PC-9 (cell line): ENCODE results near the gene RAD18. TPM values are rescaled to one million over a fixed set of nuclear protein-coding genes. Genes with fewer than 3 reads are reported as not detected.

Experiments
- BruUV-seq: library from RNA; stranded (reverse); fragments of 400-500 nt; replicated peaks from 2 replicates; lab custom pipeline; 2021; lab: Mats Ljungman, UMichigan
- CTCF ChIA-PET: fragments of 300-600 bp; sonication (Branson Sonifier 250); formaldehyde crosslinking; loops from one replicate; lab custom pipeline; 2022; ENCODE audit warnings: antibody characterized with exemption; lab: Charles Lee
- POLR2A ChIA-PET: fragments of 300-600 bp; sonication (Branson Sonifier 250); formaldehyde crosslinking; loops from one replicate; lab custom pipeline; 2022; ENCODE audit warnings: antibody characterized with exemption; ENCODE audit not compliant: unreplicated experiment; lab: Charles Lee
- DNase-seq, 2 experiments: peaks; one replicate each; pipeline versions ENCODE4 v3.0.0 to v3.0.0-alpha.2; 2015 to 2022; ENCODE audit warnings: mixed read lengths in 1 of 2
- H2AFZ ChIP-seq: fragments of 200-600 bp; sonication (generic); 2 replicates; pipeline ENCODE4 v1.8.1; 2017; ENCODE audit warnings: antibody characterized with exemption
- H3F3A ChIP-seq: fragments of 200-600 bp; sonication (generic); 2 replicates; pipeline ENCODE4 v1.8.1; 2017; ENCODE audit warnings: antibody characterized with exemption, mild to moderate bottlenecking, low read depth; ENCODE audit not compliant: insufficient read depth
- H3K27ac ChIP-seq: fragments of 200-600 bp; sonication (generic); 2 replicates; pipeline ENCODE4 v1.6.1; 2016; ENCODE audit warnings: mixed run types
- H3K27me3 ChIP-seq: fragments of 200-600 bp; sonication (generic); 2 replicates; pipeline ENCODE4 v1.6.1; 2016; ENCODE audit warnings: low read depth, mixed run types; ENCODE audit not compliant: insufficient read depth
- H3K36me3 ChIP-seq: fragments of 200-600 bp; sonication (generic); 2 replicates; pipeline ENCODE4 v1.6.1; 2016; ENCODE audit warnings: low read depth, mixed run types
- H3K4me1 ChIP-seq: fragments of 200-600 bp; sonication (generic); replicated peaks from 2 replicates; pipeline ENCODE4 v1.6.1; 2016; ENCODE audit warnings: mixed run types; ENCODE audit not compliant: insufficient read depth
- H3K4me2 ChIP-seq: fragments of 200-600 bp; sonication (generic); 2 replicates; pipeline ENCODE4 v1.6.1; 2017; ENCODE audit warnings: mixed run types
- H3K4me3 ChIP-seq: fragments of 200-600 bp; sonication (generic); 2 replicates; pipeline ENCODE4 v1.6.1; 2016; ENCODE audit warnings: mixed run types
- H3K79me2 ChIP-seq: fragments of 200-600 bp; sonication (generic); 2 replicates; pipeline ENCODE4 v1.6.1; 2017; ENCODE audit warnings: low read depth, mixed run types
- H3K9me2 ChIP-seq: fragments of 200-600 bp; sonication (generic); 2 replicates; pipeline ENCODE4 v1.8.1; 2017; ENCODE audit warnings: mild to moderate bottlenecking; ENCODE audit not compliant: insufficient read depth
- H3K9me3 ChIP-seq: fragments of 200-600 bp; sonication (generic); 2 replicates; pipeline ENCODE4 v1.8.1; 2016; ENCODE audit warnings: low read depth; ENCODE audit not compliant: insufficient read depth
- H4K20me1 ChIP-seq: fragments of 200-600 bp; sonication (generic); 2 replicates; pipeline ENCODE4 v1.8.1; 2017; ENCODE audit not compliant: insufficient read depth
- EZH2 ChIP-seq: fragments of 200-600 bp; sonication (generic); IDR thresholded peaks from 2 replicates; pipeline ENCODE4 v1.8.0; 2017; ENCODE audit warnings: antibody characterized with exemption, low read depth
- intact Hi-C: fragments of 100-400 bp; cut with micrococcal nuclease; formaldehyde crosslinking; loops from one replicate; pipeline ENCODE4 v1.10.0; 2022; ENCODE audit not compliant: unreplicated experiment
- total RNA-seq: library from RNA; stranded (reverse); gene quantifications from 2 replicates; pipeline ENCODE4 v1.2.3, GENCODE V29; 2021
- TF ChIP-seq, protein P1 (sequence below): fragments of 200-600 bp; sonication (generic); conservative IDR thresholded peaks from 2 replicates; pipeline ENCODE4 v1.6.1; 2017; ENCODE audit warnings: mixed run types, antibody characterized with exemption, mild to moderate bottlenecking, moderate library complexity

The RAD18 gene
- total RNA-seq, 1 experiment from 2014 or later, result 29.1 TPM

DNA sequence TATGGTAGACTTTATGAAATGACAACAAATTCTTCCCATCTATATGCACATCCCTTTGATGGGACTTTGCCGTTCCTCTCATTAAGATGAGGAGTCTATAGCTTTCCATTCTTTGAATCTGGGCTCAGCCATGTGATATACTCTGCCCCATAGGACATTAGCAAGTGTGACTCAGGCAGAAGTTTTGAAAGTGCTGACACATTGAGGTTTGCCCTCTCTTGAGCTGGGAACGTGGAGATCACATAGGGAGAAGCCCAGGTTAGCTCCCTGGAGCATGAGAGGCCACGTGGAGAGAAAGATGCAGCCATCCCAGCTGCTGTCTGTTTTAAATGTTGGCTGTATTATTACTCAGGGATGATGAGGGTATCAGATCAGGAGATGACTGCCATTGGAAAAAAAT, 126.1 kb downstream of the RAD18 start:
- CTCF ChIA-PET, result no interaction called here
- intact Hi-C loops, result no loop called here

DNA sequence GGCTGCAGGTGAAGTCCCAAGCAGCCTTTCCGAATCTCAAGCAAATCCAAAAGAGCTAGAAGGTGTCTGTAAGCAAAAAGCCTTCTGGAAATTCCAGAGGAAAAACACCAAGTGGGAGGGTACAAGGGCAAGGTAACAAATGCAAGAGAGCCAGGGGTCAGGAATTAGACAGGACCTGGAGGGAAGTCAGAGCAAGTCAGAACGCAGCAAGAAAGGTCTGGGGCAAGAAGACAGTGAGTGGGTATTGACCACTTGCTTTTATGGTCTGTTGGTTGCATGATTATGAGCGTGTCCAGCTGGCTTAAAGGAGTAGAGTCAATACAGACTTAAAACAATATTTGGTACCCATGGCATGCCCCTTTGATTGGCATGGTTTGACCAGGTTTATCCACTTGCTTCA, 127.2 kb downstream of the RAD18 start:
- ChIA-PET POLR2A (interaction anchor here (0.6 kb wide), 1 partner anchor 69 kb away, joined by 7 read pairs; no protein-coding TSS in a partner anchor), CTCF (no interaction called here)
- intact Hi-C loops, result no loop called here
- H3F3A ChIP-seq, result peaks cover 5% of the 10 kb centered on the region; the same call in 1 of the 2 replicates
- H3K9me2 ChIP-seq, result no peaks in the 10 kb centered on the region
- no peaks in the 10 kb centered on the region for H3K9me3 ChIP-seq
- no peaks in the 10 kb centered on the region; the same call in 1 of the 2 replicates for H3K4me1 ChIP-seq
- H3K27ac ChIP-seq, result no peak overlapping the region
- H4K20me1 ChIP-seq, result no peaks in the 10 kb centered on the region
- no peak overlapping the region for H3K4me3 ChIP-seq
- no peaks in the 10 kb centered on the region for H3K79me2 ChIP-seq
- no peak for DNase-seq
- H3K27me3 ChIP-seq, result no peaks in the 10 kb centered on the region
- no TSS peak for BruUV-seq
- TF ChIP-seq, protein P1, sequence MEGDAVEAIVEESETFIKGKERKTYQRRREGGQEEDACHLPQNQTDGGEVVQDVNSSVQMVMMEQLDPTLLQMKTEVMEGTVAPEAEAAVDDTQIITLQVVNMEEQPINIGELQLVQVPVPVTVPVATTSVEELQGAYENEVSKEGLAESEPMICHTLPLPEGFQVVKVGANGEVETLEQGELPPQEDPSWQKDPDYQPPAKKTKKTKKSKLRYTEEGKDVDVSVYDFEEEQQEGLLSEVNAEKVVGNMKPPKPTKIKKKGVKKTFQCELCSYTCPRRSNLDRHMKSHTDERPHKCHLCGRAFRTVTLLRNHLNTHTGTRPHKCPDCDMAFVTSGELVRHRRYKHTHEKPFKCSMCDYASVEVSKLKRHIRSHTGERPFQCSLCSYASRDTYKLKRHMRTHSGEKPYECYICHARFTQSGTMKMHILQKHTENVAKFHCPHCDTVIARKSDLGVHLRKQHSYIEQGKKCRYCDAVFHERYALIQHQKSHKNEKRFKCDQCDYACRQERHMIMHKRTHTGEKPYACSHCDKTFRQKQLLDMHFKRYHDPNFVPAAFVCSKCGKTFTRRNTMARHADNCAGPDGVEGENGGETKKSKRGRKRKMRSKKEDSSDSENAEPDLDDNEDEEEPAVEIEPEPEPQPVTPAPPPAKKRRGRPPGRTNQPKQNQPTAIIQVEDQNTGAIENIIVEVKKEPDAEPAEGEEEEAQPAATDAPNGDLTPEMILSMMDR, result no peak
- no peak for TF ChIP-seq EZH2
- H3K4me2 ChIP-seq, result no peak overlapping the region
- H3K36me3 ChIP-seq, result no peaks in the 10 kb centered on the region
- no peak overlapping the region for H2AFZ ChIP-seq

More for the DNA sequence above, 126.1 kb downstream of the RAD18 start:
- Histone ChIP-seq H2AFZ (no peak overlapping the region), H4K20me1 (no peaks in the 10 kb centered on the region), H3K4me1 (no peaks in the 10 kb centered on the region; the same call in 1 of the 2 replicates), H3F3A (peaks cover 5% of the 10 kb centered on the region; the same call in 1 of the 2 replicates), H3K4me2 (no peak overlapping the region), H3K79me2 (no peaks in the 10 kb centered on the region), H3K9me3 (no peaks in the 10 kb centered on the region), H3K9me2 (no peaks in the 10 kb centered on the region), H3K4me3 (no peak overlapping the region), H3K27me3 (no peaks in the 10 kb centered on the region), H3K27ac (no peak overlapping the region), H3K36me3 (no peaks in the 10 kb centered on the region)
- POLR2A ChIA-PET, result no interaction called here
- TF ChIP-seq EZH2, result no peak
- TF ChIP-seq, protein P1, result no peak
- DNase-seq, result no peak
- BruUV-seq, result no TSS peak

DNA sequence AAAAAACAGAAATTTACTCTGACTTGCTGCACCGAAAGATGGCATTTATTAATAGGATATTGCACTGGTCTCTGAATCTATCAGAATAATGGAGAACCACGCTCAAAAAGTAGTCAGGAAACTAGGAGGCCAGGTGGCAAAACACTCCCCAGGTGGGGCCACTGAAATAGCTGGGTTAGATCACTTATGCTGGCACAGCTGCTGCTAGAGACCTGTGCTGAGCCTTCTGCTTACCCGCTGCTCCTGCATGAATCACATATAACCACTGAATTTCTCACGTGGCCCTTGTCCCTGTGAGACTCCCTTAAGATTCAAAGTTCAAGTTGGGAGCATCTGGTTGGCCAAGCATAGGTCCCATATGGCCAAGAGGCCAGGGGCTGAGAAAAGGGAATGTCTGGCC, 127.9 kb downstream of the RAD18 start:
- POLR2A ChIA-PET, result no interaction called here
- no peak overlapping the region for H3K27ac ChIP-seq
- H3F3A ChIP-seq, result no peaks in the 10 kb centered on the region
- no TSS peak for BruUV-seq
- no peaks in the 10 kb centered on the region; the same call in 1 of the 2 replicates for H3K4me1 ChIP-seq
- intact Hi-C loops, result no loop called here
- H3K9me3 ChIP-seq, result no peaks in the 10 kb centered on the region
- H4K20me1 ChIP-seq, result no peaks in the 10 kb centered on the region
- CTCF ChIA-PET, result no interaction called here
- H3K9me2 ChIP-seq, result no peaks in the 10 kb centered on the region
- H3K4me3 ChIP-seq, result no peak overlapping the region
- no peak overlapping the region for H2AFZ ChIP-seq
- H3K27me3 ChIP-seq, result no peaks in the 10 kb centered on the region
- no peak for DNase-seq
- no peak for TF ChIP-seq EZH2
- TF ChIP-seq, protein P1, result no peak
- H3K79me2 ChIP-seq, result no peaks in the 10 kb centered on the region
- no peak overlapping the region for H3K4me2 ChIP-seq
- no peaks in the 10 kb centered on the region for H3K36me3 ChIP-seq
